H1 (cell line): ENCODE results near the gene SLC26A1. TPM values are rescaled to one million over a fixed set of nuclear protein-coding genes. Genes with fewer than 3 reads are reported as not detected.

Source experiments
- CHD7 ChIP-seq: fragments of 300-600 bp; sonication (generic); IDR thresholded peaks from 2 replicates; pipeline ENCODE4 v1.7.1; 2012; ENCODE audit warnings: low read length, moderate library complexity, mild to moderate bottlenecking, inconsistent platforms; ENCODE audit not compliant: insufficient replicate concordance
- CTCF ChIP-seq, 3 experiments: IDR thresholded peaks; 1 replicate in 2 of 3; 2 replicates in 1 of 3; pipeline versions ENCODE4 v1.5.1 to v1.6.1; 2011; ENCODE audit warnings: low read length in 3 of 3, mild to moderate bottlenecking in 3 of 3, inconsistent platforms in 2 of 3, low read depth in 1 of 3, moderate library complexity in 1 of 3; ENCODE audit not compliant: insufficient read depth in 1 of 3; ENCODE audit errors: control extremely low read depth in 1 of 3
- GABPA ChIP-seq: IDR thresholded peaks from 2 replicates; pipeline ENCODE4 v1.6.1; 2011; ENCODE audit warnings: mild to moderate bottlenecking, low read length, moderate library complexity, borderline replicate concordance; ENCODE audit not compliant: insufficient read depth
- RXRA ChIP-seq: IDR thresholded peaks from 2 replicates; pipeline ENCODE4 v1.6.1; 2011; ENCODE audit warnings: low read depth, mild to moderate bottlenecking, low read length, moderate library complexity; ENCODE audit not compliant: insufficient read depth
- polyA plus RNA-seq, 7 experiments: library from polyadenylated mRNA; depleted of rRNA in 3 of 7; stranded (reverse) in 5 of 7; unstranded in 2 of 7; fragments of >200 nt in 5 of 7; fragments of 200-250 nt in 2 of 7; gene quantifications; 1 replicate in 5 of 7; 2 replicates in 1 of 7; 4 replicates in 1 of 7; pipeline versions ENCODE4 v1.2.1 to v1.2.3, GENCODE V29; 2011 to 2013; ENCODE audit warnings: missing spikeins in 2 of 7, mixed read lengths in 2 of 7
- total RNA-seq: library from RNA; stranded (reverse); fragmentation: NEBNext Ultra II Directional; extraction: Animal tissue kit (Norgen Biotek cat#: 25700); gene quantifications from 2 replicates; pipeline ENCODE4 v1.2.1, GENCODE V29; 2021

The SLC26A1 gene
- total and polyA plus RNA-seq, 2 of the 8 experiments (the other 6 are each of a cell fraction or from before 2014, with no cell fraction given), result 0.11 TPM; not detected in 1

- TF ChIP-seq CHD7 (no peak), CTCF (IDR thresholded peaks at IDR 0.05; ENCODE audit: control extremely low read depth in 1 of 3, insufficient read depth in 1 of 3, low read depth in 1 of 3, low read length in 3 of 3) (no peak), RXRA (no peak), GABPA (0 out of 2 replicates have a peak, but pooled peaks have one; percentile 7)
- TF ChIP-seq, all 59 proteins: peak for 1
Observed at GRCh38 chr4:1022051-1022738, 29.0 kb upstream of the SLC26A1 start (continued).
